Activated CD8-positive, alpha-beta memory T cell treated with anti-CD3 and anti-CD28 coated beads, Interleukin-2, amount 50 U/mL, for 4 hours (primary cell): ENCODE results near the gene TGFA.

Source experiments
- DNase-seq: peaks from one replicate; pipeline ENCODE4 v3.0.0-alpha.2; 2020

The TGFA gene

GRCh38 chr2:70461981-70462876 lies 91.4 kb downstream of the TGFA start:
- DNase-seq = no peak

GRCh38 chr2:70461414-70461813 lies 92.2 kb downstream of the TGFA start:
- no peak for DNase-seq

GRCh38 chr2:70460333-70460732 lies 93.3 kb downstream of the TGFA start:
- DNase-seq = no peak

- DNase-seq = no peak
Measured at GRCh38 chr2:70458661-70459060, 95.0 kb downstream of the TGFA start.

GRCh38 chr2:70456585-70457495 lies 96.8 kb downstream of the TGFA start:
- no peak for DNase-seq

- DNase-seq = no peak
Measured at GRCh38 chr2:70454936-70455544, 98.6 kb downstream of the TGFA start.

GRCh38 chr2:70450641-70451250 lies 102.9 kb downstream of the TGFA start:
- no peak for DNase-seq

- DNase-seq = no peak
Measured at GRCh38 chr2:70448041-70448440, 105.6 kb downstream of the TGFA start.

GRCh38 chr2:70443726-70444125 lies 109.9 kb downstream of the TGFA start:
- DNase-seq = no peak

GRCh38 chr2:70443078-70443465 lies 110.6 kb downstream of the TGFA start:
- no peak for DNase-seq

- no peak for DNase-seq
Measured at GRCh38 chr2:70442301-70443077, 111.1 kb downstream of the TGFA start.

- no peak for DNase-seq
Measured at GRCh38 chr2:70440621-70441020, 113.0 kb downstream of the TGFA start.

- DNase-seq = no peak
Measured at GRCh38 chr2:70435138-70435537, 118.5 kb downstream of the TGFA start.

GRCh38 chr2:70433315-70433714 lies 120.3 kb downstream of the TGFA start:
- DNase-seq = no peak

GRCh38 chr2:70431716-70432347 lies 121.8 kb downstream of the TGFA start:
- DNase-seq = no peak

GRCh38 chr2:70426341-70426740 lies 127.3 kb downstream of the TGFA start:
- no peak for DNase-seq

- DNase-seq = no peak
Measured at GRCh38 chr2:70425682-70426301, 127.8 kb downstream of the TGFA start.

GRCh38 chr2:70420740-70421139 lies 132.9 kb downstream of the TGFA start:
- DNase-seq = no peak

GRCh38 chr2:70420143-70420542 lies 133.5 kb downstream of the TGFA start:
- no peak for DNase-seq

- no peak for DNase-seq
Measured at GRCh38 chr2:70418514-70418913, 135.1 kb downstream of the TGFA start.

- no peak for DNase-seq
Measured at GRCh38 chr2:70417011-70417410, 136.6 kb downstream of the TGFA start.
